ENCODE measurements around the gene KCNMA1.

KCNMA1 gene

GRCh38 chr10:77471069-77471536 lies 166.5 kb downstream of the KCNMA1 start:
- DNase-seq (ENCODE audit: low read depth): no peak
- no peak overlapping the region for H3K4me3 ChIP-seq (ENCODE audit: low read depth, low read length)
- TF ChIP-seq, protein P1, sequence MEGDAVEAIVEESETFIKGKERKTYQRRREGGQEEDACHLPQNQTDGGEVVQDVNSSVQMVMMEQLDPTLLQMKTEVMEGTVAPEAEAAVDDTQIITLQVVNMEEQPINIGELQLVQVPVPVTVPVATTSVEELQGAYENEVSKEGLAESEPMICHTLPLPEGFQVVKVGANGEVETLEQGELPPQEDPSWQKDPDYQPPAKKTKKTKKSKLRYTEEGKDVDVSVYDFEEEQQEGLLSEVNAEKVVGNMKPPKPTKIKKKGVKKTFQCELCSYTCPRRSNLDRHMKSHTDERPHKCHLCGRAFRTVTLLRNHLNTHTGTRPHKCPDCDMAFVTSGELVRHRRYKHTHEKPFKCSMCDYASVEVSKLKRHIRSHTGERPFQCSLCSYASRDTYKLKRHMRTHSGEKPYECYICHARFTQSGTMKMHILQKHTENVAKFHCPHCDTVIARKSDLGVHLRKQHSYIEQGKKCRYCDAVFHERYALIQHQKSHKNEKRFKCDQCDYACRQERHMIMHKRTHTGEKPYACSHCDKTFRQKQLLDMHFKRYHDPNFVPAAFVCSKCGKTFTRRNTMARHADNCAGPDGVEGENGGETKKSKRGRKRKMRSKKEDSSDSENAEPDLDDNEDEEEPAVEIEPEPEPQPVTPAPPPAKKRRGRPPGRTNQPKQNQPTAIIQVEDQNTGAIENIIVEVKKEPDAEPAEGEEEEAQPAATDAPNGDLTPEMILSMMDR (IDR thresholded peaks at IDR 0.05; ENCODE audit: insufficient read depth, low read depth, low read length, missing control alignments): no peak

DNA sequence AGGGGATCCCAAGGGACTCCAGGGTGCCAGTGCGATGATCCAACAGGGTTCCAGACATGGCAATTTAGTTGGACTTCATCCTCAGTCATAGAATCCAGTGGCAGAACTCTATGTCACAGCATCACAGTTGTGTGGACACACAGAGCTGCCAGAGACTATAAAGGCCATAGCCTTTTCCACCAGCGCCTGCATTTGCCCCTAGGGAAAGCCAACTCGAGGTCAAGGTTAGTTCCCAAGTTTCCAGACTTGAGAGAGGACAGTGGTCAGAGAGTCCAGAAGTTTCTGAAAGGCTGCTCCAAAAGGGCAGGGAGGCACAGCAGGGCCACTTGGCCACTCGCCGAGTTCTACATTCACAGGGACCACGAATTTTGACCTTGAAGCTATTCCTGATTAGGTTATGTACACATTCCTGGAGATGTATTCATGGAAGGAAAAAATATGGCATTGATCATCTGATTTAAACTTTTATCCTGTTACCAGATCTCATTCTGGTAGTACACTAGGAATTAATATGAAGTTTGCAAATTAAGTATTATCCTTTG lies 170.1 kb downstream of the KCNMA1 start:
- DNase-seq (ENCODE audit: low read depth): no peak
- no peak overlapping the region for H3K4me3 ChIP-seq (ENCODE audit: low read depth, low read length)
- TF ChIP-seq, protein P1 (IDR thresholded peaks at IDR 0.05; ENCODE audit: insufficient read depth, low read depth, low read length, missing control alignments): no peak

- TF ChIP-seq, protein P1 (IDR thresholded peaks at IDR 0.05; ENCODE audit: insufficient read depth, low read depth, low read length, missing control alignments): no peak
- no peak for DNase-seq (ENCODE audit: low read depth)
- H3K4me3 ChIP-seq (ENCODE audit: low read depth, low read length): no peak overlapping the region
These were observed 173.5 kb downstream of the KCNMA1 start for GRCh38 chr10:77463967-77464745.

GRCh38 chr10:77463499-77463898 lies 174.1 kb downstream of the KCNMA1 start:
- TF ChIP-seq, protein P1 (IDR thresholded peaks at IDR 0.05; ENCODE audit: insufficient read depth, low read depth, low read length, missing control alignments): no peak
- H3K4me3 ChIP-seq (ENCODE audit: low read depth, low read length): no peak overlapping the region
- no peak for DNase-seq (ENCODE audit: low read depth)

DNA sequence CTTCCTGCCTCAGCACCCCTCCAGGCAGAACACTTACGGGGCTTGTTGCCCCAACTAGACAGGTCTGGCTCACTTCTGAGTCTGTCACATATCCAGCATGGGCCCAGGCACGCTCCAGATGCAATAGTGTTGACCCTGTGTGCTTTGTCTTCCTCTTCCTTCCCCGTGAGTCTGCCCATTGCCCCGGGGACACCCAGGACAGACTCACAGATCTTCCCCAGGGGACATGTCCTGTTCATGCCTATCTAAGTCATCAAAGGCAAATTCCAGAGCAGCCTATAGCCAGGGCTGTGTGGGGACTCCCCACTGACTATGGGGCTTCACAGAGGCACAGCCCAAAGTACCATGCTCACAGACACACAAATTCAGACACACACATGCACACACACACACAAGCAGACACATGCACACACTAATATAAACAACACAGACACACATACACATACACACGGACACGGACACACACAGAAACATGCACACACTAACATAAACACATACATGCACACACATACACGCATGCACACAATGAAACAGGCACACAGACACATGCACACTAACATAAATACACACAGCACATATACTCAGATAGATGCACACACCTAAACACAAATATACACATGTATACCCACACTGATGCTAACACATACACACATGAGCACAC lies 175.8 kb downstream of the KCNMA1 start:
- TF ChIP-seq, protein P1 (IDR thresholded peaks at IDR 0.05; ENCODE audit: insufficient read depth, low read depth, low read length, missing control alignments): no peak
- no peak overlapping the region for H3K4me3 ChIP-seq (ENCODE audit: low read depth, low read length)
- DNase-seq (ENCODE audit: low read depth): peak; percentile 37

DNA sequence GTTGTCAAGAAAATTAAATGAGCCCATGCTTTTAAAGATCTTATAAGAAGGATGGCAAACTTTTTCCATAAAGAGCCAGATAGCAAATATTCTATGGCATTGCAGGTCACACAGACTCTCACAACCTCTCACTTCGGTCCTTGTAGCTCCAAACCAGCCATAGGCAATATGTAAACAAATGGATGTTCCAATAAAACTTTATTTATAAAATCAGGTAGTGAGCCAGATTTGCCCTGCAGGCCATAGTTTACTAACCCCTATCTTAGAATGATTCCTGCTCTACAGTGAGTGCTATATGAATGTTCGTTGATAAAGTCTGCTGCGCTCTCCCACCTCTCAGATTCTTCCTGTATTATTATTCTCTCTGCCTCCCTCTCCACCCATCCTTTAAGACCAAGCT lies 177.7 kb downstream of the KCNMA1 start:
- DNase-seq (ENCODE audit: low read depth): no peak
- TF ChIP-seq, protein P1 (IDR thresholded peaks at IDR 0.05; ENCODE audit: insufficient read depth, low read depth, low read length, missing control alignments): no peak
- H3K4me3 ChIP-seq (ENCODE audit: low read depth, low read length): no peak overlapping the region

Measured in GM12865 (cell line).